NOMO-1 treated with dmso at 0.1 percent for 144 hours (cell line): Measurements from ENCODE around the gene TNFRSF21.
"Not testable (repeated sequence)": the region's sequence is repeated elsewhere in the genome, so short reads cannot be mapped to it uniquely, and the experiment has no call there.

Experiments
- DNase-seq: peaks from one replicate; lab custom pipeline; 2025; ENCODE audit not compliant: unreplicated experiment; lab: John Stamatoyannopoulos, UW

The TNFRSF21 gene

DNA sequence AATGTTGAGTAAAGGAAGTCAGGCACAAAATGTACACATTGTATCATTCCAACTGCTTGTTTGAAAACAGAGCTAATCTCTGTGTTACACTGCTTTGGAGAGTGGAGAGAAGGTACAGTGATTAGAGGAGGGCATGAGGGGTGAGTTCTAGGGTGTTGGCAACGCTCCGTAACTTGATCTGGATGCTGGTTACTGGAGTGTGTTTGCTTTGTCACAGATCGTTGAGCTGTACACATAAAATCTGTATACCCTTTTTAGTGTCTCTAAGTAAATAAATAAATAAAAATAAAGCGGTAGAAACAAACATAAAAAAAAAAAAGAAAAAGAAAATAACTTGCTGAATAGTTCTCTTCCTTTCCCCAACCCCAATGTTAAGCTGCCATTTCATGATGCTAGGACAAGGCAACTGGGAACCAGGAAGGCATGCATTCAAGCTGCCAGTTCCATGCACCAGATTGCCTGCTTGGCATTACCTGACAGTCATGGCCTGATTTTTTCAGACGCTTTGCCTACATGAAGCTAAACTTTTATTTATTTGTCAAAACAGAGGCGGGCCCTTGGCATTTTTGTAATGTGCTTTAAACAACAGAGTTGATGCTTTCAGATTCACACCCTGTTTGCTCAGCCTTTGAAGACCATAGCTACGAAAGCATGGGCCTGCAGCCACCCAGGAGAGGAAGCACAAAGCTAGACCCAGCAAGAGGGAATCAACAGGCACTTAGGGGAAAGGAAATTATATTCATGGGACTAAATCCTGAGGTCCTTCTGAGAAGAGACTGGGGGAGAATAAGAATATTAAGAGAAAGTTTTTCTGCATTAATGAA, 21.2 kb downstream of the TNFRSF21 start:
- no peak for DNase-seq

DNA sequence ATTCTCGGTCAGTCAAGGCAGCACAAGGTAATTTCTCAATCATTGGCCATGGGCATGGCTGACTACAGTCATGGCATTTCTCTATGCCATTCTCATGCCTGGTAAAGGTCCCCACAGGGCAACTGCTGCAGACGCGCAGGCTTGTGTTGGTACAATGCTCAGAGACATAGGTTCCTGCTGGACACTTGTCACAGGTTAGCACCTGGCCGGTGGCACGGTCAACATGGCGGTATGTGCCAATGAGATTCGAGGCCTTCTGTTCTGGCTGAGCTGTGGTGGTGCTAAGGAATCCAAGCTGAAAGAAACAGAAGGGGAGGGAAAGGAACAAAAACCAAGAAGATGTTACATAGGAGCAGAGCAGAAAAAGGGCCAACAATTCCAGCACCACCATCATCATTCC, 23.4 kb downstream of the TNFRSF21 start:
- no peak for DNase-seq

DNA sequence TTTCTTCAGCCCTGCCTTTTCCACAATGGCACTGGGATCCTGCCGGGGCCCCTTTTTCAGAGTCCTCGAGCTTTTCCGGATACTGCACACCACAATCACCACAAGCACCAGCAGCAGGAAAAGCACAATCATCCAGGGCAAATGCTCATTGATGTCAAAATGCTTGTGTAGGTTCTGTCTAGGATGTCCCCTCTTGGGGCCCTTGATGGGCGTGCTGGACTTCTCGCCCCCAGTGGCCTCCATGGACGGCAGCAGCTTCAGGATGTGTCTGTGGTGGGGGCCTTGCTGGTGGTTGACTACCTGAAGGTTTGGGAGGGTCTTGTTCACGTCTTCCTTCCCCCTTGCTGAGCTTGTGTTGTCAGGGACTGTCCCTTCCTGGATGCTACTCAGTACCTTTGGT, 25.7 kb downstream of the TNFRSF21 start:
- no peak for DNase-seq

DNA sequence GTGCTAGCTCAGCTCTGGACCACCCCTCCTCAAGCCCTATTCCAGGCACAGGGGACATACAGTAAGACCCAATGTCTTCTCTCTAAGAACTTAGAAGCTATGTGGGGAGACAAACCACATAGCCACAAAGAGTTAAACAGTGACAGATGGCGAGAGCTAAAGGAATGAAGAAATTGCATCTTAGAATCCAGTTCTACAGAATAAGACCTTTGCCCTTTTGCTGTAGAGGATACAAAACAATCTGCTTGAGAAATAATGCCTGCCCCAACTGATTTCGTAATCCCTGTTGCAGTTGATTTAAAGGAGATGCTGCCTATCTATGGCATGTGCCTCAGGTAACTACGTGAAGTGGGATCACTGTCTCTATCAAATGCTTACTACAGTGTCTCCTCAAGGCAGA, 31.2 kb downstream of the TNFRSF21 start:
- DNase-seq, result peak; percentile 49

DNA sequence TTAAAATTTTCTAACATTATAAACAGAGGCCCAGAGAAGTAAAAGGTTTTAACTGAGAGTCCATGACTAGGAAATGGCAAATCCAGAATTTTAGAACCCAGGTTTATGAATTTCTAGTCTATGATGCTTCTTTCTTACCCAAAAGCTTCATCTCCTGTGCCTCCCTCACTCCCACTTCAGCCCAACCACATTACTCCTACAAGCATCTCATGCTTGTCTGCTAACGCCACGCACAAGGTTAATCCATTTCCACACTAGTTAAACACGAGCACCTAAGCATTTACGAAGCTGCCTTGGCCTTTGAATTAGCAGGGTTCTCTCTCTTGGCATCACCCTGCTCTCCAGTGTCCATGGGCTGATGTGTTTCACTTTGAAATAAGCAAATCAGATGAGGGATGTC, 32.0 kb downstream of the TNFRSF21 start:
- DNase-seq, result no peak

DNA sequence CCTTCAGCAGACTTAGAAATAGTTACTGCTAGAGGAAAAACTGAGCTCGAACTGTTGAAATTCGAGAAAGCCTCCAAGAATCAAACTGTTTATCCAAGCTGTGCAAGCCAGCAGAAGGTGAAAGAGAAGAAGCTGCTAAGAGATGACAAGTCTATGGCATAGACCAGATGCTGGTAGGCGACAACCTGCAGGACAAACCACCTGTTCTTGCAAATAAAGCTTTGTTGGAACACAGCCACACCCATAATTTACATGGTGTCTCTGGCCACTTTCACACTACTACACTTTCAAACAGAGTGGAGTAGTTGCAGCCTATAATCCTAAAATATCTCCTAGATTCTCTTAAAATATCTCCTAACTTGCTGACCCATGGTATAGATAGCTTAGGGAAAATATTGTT, 33.3 kb downstream of the TNFRSF21 start:
- no peak for DNase-seq

DNA sequence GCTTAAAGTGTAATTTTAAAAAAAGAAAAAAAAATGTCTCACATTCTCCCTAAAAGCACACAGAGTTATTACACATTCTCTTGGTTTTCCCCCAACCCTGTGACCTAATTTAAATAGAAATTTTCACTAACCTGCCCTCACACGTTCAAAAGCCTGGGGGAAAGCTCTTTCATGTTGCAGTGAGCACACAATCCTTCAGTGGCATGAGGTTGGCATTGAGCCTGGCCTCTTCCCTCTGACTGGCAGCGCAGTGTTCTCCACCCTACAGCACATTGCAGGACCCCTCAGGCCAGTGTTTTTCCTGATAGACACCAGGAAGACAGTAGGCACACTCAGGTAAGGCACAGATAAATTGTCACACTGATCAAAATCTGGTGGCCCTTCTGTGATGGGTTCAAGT, 34.1 kb downstream of the TNFRSF21 start:
- no peak for DNase-seq

DNA sequence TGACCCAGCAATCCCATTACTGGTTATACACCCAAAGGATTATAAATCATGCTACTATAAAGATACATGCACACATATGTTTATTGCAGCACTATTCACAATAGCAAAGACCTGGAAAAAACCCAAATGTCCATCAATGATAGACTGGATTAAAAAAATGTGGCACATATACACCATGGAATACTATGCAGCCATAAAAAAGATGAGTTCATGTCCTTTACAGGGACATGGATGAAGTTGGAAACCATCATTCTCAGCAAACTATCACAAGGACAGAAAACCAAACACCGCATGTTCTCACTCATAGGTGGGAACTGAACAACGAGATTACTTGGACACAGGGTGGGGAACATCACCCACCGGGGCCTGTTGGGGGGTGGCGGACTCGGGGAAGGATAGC, 34.6 kb downstream of the TNFRSF21 start:
- not testable (repeated sequence) for DNase-seq

DNA sequence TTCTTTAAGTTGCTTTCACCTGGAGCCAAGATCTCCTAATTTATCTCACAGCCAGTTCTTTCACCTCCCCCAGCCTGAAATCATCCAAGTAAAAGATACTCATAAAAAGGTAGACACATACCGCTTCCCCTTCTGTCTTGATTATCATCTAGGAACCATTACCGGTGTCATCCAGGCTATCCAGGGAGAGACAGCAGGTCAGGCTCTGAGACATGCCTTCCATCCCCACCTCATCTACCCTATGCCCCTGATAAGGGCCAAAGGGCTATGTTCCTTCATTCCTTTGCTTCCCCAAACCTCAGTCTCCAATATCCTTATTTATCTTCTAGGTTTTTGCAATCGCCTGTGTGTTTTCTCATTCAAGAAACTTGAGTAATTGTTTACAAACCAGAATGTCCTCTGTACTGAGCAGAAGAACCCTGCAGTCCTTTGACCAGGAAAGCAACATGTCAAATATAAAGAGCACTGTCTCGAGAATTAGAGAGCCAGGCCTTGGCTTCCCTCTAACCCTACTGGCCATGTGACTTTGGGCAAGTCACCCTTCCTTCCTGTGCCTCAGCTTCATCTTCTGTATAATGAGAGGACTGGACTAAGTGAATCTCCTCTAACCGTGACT, 41.0 kb downstream of the TNFRSF21 start:
- no peak for DNase-seq

DNA sequence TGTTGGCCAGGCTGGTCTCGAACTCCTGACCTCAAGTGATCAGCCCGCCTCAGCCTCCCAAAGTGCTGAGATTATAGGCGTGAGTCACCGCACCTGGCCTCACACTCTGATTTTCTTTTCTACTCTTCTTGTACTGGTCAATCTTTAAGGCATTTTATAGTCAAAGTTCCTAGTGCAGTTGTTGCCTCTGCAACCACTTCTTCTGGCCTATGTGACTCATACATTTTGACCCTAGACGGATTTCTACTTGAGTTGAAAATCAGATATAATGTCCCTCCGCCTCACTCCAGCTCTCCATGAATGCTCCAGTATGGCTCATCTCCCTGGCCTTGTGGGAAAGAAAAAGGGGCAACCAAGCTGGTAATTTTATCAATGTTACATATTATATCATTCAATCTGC, 42.4 kb downstream of the TNFRSF21 start:
- no peak for DNase-seq

DNA sequence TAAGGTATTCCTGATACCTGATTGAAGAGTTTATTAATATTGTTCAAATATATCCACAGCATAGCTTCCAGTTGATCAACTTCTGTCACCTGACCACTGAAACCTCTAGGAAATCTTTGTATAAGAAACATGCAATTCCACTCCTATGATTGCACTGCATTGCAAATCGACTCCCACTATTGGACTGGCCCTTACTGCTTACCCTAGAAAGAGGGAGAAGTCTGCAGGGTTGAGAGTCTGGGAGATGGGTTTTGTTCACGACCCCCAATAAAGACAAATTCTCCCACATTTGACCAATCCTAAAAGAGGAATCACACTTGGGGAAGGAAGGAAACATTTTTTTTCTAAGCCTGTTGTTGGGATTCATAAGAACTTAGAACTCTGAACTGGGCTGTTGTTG, 43.7 kb downstream of the TNFRSF21 start:
- DNase-seq, result no peak

DNA sequence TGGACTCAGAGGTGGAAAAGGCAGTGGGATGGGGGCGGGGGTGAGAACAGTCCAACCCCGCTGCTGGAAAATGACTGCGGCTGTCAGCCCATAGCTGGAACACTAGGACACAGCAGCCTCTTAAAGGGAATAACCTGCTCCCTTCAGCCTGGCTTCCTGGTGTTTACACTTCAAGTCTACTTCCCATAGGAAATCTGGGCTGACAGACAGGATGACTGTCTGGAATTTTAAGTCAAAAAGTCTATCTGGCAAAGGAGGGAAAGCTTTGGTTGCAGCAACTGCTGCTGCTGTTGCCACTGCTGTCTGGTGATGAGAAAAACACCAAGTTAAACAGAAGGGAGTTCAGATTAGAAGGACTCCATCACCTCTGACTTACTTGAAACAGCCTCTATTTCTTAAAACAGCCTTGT, 44.9 kb downstream of the TNFRSF21 start:
- no peak for DNase-seq

DNA sequence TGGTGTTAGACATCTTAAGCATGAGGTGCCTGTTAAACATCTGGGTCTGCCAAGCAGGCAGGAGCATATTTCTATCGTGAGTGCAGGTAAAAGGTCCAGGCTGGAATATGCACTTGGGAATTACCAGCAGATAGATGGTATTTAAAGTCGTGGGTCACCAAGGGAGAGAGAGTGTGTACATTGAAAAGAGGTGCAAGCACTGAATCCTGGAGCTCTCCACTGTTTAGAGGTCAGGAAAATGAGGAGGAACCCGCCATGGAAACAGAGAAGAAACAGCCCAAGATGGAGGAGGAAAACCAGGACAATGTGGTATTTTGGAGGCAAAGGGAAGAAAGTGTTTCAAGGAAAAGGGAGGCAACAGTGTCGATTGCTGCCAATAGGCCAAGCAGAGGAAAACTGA, 46.4 kb downstream of the TNFRSF21 start:
- no peak for DNase-seq

DNA sequence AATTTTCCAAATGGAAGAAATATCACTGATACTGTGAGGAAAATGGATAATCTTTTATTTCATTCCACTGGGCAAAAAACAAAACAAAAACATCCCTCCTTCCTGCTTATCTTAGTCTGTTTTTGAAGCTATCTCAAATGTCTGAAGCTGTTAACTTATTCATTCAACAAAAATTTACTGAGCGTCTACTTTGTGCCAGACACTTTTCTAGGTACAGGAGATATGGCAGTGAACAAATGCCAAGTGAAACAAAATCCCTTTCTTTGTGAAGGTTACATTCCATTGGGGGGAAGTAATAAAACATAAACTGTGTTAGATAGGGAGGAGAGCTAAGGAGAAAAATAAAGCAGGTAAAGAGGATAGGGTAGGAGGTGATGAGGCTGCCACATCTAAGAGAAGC, 47.5 kb downstream of the TNFRSF21 start:
- DNase-seq, result no peak

DNA sequence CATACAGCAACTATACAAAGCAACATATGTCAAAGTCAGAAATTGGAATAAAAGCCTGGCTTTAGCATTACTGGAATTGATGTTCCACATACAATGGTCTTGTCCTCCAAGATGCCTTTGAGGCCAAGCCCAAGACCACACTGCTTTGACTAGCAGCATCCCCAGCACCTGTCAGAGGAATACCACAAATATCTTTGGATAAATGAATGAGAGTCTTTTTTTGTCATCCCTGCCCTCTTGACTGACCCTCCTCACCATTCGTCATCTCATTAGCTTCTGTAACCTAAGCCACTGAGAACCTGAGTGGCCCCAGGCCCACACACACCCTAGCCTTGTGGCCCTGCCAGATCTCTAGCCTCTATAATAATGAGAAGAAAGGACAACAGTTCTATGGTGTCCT, 48.5 kb downstream of the TNFRSF21 start:
- no peak for DNase-seq

DNA sequence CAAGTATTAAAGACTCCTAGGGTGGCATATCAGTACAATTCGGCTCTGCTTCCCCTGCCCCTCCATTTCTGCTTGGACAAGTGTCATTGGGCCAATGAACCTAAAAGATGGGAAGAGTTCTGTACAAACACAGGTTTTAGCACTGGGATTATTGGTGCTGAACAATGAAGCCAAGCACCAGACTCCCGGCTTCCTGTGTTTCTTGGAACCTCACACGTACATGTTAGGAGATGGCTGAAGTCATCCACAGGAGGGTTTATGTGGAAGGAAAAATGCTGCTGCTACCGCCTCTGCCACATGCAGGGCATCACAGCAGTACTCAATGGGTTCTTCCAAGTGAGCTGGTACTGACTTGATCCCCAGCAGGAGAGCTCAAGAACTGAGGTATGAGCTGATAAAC, 49.7 kb downstream of the TNFRSF21 start:
- DNase-seq, result no peak

DNA sequence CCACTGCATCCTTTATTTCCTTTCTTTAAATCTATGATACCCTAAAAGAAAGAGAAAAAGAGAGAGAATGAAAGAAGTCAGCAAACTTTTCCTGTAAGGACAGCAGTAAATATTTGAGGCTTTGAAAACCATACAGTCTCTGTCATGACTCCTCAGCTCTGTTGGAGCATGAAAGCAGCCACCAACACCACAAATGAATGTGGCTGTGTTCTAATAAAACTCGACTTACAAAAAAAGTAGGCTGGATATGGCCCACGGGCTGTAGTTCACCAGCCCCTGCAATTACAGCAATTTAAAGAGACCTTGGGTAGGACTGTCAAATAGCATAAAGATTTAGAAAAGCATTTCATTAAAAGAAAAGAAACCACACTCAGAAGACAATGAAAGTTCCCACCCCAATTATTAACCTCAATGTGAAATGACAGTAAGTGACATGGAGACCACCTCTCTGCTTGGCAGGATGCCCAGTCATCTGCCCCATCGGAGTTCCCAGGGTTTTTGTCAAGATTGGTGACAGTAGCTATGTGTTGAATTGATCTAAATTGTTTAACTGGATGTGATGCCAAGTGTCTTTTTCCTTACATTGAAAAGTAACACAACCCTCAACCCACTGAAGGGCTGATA, 50.9 kb downstream of the TNFRSF21 start:
- DNase-seq, result no peak

DNA sequence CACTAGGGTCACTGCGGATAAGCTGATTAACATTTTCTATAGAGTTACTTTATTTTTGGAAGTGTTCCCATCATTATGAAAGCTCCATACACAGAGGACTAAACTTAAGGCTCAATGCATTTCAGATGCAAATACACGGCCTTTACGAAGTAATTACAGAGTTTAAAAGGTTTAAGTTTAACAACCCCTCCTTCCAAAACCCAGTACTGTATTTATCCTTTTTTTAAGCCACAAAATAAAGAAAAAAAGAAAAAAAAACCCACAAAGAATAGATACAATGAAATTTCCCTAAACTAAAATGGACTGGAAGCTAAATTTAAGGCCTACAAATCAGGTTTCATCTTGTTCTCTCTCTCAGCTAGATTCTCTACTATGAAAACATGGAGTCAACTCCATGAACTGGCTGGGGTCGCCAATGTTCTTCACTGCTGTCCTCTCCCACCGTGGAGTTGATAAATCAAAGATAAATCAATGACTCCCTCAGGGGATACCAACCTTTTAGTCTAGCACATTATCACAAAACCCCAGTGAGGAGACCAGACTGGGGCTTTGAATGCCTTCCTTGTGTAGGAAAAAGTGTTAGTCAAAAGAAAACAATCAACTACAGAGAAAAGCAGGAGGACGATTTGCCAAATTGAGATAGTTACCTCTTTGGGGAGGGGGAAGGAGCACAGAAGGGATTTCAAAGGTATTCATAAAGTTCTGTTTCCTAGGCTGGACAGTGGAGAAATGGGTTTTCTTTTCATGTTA, 52.5 kb downstream of the TNFRSF21 start:
- no peak for DNase-seq

DNA sequence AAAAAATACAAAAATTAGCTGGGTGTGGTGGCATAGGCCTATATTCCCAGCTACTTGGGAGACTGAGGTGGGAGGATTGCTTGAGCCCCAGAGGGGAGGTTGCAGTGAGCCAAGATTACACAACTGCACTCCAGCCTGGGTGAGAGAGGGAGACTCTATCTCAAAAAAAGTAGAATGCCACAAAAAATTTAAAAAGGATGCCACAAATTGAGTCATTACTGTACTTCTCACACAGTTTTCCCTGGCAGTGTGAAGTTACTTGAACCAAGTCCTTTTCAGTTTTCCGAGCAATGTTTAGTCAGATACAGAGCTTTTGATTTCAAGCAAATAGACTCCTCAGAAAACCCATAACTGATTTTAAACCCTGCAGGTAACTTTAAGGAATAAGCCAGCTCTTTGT, 53.3 kb downstream of the TNFRSF21 start:
- DNase-seq, result no peak

DNA sequence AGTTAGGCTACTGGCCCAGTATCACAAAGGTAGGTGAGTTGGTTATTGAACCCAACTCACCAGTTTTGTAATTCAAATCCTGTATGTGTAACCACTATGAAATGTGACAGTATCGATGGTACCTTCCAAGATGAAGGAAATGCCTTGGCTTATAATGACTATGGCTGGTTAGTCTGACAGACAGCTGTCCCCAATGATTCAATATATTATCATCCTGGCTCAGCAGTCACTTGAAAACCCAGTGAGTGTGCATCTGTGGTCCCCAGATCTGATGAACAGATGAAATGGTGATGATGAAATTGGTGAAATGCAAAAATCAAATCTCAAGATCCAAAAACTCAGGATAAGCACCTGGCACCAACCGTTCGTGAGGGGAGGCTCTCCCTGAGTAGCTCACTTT, 54.8 kb downstream of the TNFRSF21 start:
- no peak for DNase-seq

DNA sequence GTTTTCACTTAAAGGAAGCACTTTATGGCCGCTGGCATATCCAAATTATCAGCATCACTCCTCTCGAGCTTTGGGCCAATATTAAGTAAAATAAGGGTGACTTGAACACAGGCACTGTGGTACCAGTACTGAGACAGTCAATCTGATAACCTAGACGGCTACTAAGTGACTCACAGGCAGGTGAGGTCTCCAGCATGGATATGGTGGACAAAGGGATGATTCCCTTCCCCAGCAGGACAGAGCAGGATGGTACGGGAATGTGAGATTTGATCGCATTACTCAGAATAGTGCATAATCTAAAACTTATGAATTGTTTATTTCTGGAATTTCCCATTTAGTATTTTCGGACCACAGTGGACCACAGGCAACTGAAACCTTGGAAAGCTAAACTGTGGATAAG, 55.7 kb downstream of the TNFRSF21 start:
- no peak for DNase-seq

DNA sequence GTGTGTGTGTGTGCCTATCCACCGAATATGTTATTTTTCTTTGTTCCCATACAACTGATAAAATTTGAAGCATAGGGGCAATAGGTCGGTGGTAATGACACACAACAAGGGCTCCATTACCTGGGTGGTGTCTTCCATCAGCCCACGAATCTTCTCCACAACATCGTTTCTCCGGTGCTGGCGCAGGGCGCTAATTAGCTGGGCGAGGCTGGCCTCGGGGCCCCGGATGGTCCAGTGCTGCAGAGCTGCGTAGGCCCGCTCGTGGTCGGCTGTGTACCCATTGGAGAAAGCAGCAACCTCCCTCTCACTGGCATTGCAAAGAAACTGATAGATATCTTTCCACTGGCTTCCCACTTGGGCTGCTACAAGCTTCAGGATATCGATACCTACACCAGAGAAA, 56.6 kb downstream of the TNFRSF21 start:
- no peak for DNase-seq
